Mucosa of descending colon (tissue), 3 donors: ENCODE measurements around the gene S100A9. TPM values are rescaled to one million over a fixed set of nuclear protein-coding genes. Genes with fewer than 3 reads are reported as not detected.

ENCODE experiments used
- ATAC-seq: fragments of 200-7000 bp; cut with Tn5 transposase; one replicate; pipeline ENCODE4 v1.9.1; 2020; ENCODE audit warnings: mild to moderate bottlenecking, moderate library complexity
- DNase-seq, 3 donors: peaks; one replicate each; pipeline ENCODE4 v3.0.0-alpha.2; 2020
- H3K36me3 ChIP-seq: fragments of 200-600 bp; one replicate; pipeline ENCODE4 v1.8.0; 2021; ENCODE audit warnings: low read depth, mild to moderate bottlenecking
- H3K4me1 ChIP-seq: fragments of 200-600 bp; one replicate; pipeline ENCODE4 v1.8.0; 2021; ENCODE audit warnings: low read depth, mild to moderate bottlenecking
- H3K4me3 ChIP-seq: fragments of 200-600 bp; one replicate; pipeline ENCODE4 v1.8.0; 2021; ENCODE audit warnings: mild to moderate bottlenecking
- H3K9me3 ChIP-seq: fragments of 200-600 bp; one replicate; pipeline ENCODE4 v1.8.0; 2021; ENCODE audit warnings: mild to moderate bottlenecking
- intact Hi-C, 2 donors: fragments of 100-400 bp; cut with DNase I in 1 of 2; cut with micrococcal nuclease in 1 of 2; formaldehyde crosslinking; loops; one replicate each; pipeline versions ENCODE4 v1.11.0 to v1.11.1; 2022; cut with DNase I, micrococcal nuclease
- total RNA-seq, 3 donors: library from RNA; stranded (reverse); fragmentation: NEBNext Ultra II Directional in 2 of 3; extraction: Animal tissue kit (Norgen Biotek cat#: 25700) in 2 of 3; gene quantifications; one replicate each; pipeline versions ENCODE4 v1.2.1 to v1.2.4, GENCODE V29; 2021 to 2023
- TF ChIP-seq, protein P1 (sequence below): fragments of 200-600 bp; IDR thresholded peaks from one replicate; pipeline ENCODE4 v1.8.0; 2022; ENCODE audit warnings: antibody characterized with exemption, mild to moderate bottlenecking
- donor health status: DM: no; HTN: no; CAD: no; lungs with moderate emphysema.
- donor health status: DM: no; HTN: no; CAD: no.
- donor health status: DM: no; HTN: yes; CAD: no.

The S100A9 gene
- total RNA-seq, 3 donors from 2014 or later, result 5.5 to 151 (median 75.0) TPM

GRCh38 chr1:153379591-153379990 is 21.9 kb downstream of the S100A9 start:
- intact Hi-C loops, result no loop called here
- TF ChIP-seq, protein P1, sequence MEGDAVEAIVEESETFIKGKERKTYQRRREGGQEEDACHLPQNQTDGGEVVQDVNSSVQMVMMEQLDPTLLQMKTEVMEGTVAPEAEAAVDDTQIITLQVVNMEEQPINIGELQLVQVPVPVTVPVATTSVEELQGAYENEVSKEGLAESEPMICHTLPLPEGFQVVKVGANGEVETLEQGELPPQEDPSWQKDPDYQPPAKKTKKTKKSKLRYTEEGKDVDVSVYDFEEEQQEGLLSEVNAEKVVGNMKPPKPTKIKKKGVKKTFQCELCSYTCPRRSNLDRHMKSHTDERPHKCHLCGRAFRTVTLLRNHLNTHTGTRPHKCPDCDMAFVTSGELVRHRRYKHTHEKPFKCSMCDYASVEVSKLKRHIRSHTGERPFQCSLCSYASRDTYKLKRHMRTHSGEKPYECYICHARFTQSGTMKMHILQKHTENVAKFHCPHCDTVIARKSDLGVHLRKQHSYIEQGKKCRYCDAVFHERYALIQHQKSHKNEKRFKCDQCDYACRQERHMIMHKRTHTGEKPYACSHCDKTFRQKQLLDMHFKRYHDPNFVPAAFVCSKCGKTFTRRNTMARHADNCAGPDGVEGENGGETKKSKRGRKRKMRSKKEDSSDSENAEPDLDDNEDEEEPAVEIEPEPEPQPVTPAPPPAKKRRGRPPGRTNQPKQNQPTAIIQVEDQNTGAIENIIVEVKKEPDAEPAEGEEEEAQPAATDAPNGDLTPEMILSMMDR, result no peak
- ATAC-seq, result no peak
- no peaks in the 10 kb centered on the region for H3K4me1 ChIP-seq
- no peaks in the 10 kb centered on the region for H3K36me3 ChIP-seq
- no peak overlapping the region for H3K4me3 ChIP-seq
- no peak for DNase-seq
- H3K9me3 ChIP-seq, result peaks cover 3% of the 10 kb centered on the region

- intact Hi-C loops, result no loop called here
- ATAC-seq, result no peak
- Histone ChIP-seq H3K4me3 (no peak overlapping the region), H3K9me3 (peaks cover 3% of the 10 kb centered on the region), H3K36me3 (no peaks in the 10 kb centered on the region), H3K4me1 (no peaks in the 10 kb centered on the region)
- TF ChIP-seq, protein P1, result no peak
- DNase-seq, result no peak
Measured at GRCh38 chr1:153380711-153381110, 23.1 kb downstream of the S100A9 start.

- Histone ChIP-seq H3K36me3 (no peaks in the 10 kb centered on the region), H3K4me1 (no peaks in the 10 kb centered on the region), H3K4me3 (no peak overlapping the region), H3K9me3 (peaks cover 3% of the 10 kb centered on the region)
- ATAC-seq, result no peak
- no peak for DNase-seq
- TF ChIP-seq, protein P1, result no peak
- intact Hi-C loops, result no loop called here
Measured at GRCh38 chr1:153384958-153385580, 27.4 kb downstream of the S100A9 start.

DNA sequence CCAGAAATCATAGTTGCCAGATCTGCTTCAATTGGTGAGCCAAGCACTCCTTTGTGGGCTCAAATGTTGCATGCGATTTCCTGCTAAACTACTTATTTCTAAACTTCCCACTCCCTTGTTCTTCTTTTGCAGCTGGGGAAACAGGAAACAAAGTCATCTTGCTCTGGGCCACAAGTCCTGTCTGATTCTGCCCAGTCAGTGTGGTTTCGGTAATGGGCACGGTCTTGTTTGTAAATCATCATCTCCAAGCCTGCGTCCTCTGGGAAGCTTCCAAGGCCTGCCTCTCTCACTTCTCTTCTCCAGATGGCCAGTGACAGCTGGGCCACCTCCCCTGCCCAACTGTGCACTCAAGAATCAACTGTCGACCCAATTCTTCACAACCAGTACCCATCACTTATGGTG is 28.8 kb downstream of the S100A9 start:
- peak; percentile 37 for ATAC-seq
- H3K4me1 ChIP-seq, result no peaks in the 10 kb centered on the region
- peak in 1 of 3 donors; percentile 28 for DNase-seq
- intact Hi-C loops, result no loop called here
- peaks cover 3% of the 10 kb centered on the region for H3K9me3 ChIP-seq
- H3K36me3 ChIP-seq, result no peaks in the 10 kb centered on the region
- no peak overlapping the region for H3K4me3 ChIP-seq
- TF ChIP-seq, protein P1, result no peak

- H3K36me3 ChIP-seq, result no peaks in the 10 kb centered on the region
- ATAC-seq (no peak), DNase-seq (no peak)
- H3K4me3 ChIP-seq, result no peak overlapping the region
- H3K4me1 ChIP-seq, result no peaks in the 10 kb centered on the region
- TF ChIP-seq, protein P1, result no peak
- H3K9me3 ChIP-seq, result no peaks in the 10 kb centered on the region
- intact Hi-C loops, result no loop called here
Measured at GRCh38 chr1:153387001-153387400, 29.3 kb downstream of the S100A9 start.

DNA sequence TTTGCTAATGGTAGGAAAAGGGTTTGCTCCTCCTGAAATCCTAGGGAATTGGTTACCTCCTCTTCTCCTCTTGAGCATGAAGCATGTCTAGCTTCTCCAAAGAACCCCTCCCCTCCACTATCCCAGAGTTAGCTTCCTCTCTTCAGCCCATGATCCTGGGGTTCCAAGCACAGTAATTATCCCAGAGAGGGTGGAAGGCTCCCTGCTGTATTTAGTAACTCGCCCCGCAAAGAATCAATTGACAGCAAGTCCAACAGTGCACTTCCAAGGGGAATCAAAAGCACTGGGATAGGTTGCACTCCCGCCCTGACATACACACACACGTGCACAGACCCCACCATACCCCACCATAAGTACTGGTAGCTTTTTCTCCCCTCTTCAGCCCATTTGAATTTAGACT is 30.1 kb downstream of the S100A9 start:
- intact Hi-C loops, result no loop called here
- DNase-seq, result no peak

More for the DNA sequence above, 30.1 kb downstream of the S100A9 start:
- TF ChIP-seq, protein P1, result no peak
- H3K9me3 ChIP-seq, result no peaks in the 10 kb centered on the region
- no peaks in the 10 kb centered on the region for H3K4me1 ChIP-seq
- no peaks in the 10 kb centered on the region for H3K36me3 ChIP-seq
- H3K4me3 ChIP-seq, result no peak overlapping the region
- no peak for ATAC-seq
